WTC11 (cell line): ENCODE data around the gene ZDHHC8.

Source experiments
- ELF4 ChIP-seq: sonication (generic); formaldehyde crosslinking; IDR thresholded peaks from 2 replicates; pipeline ENCODE4 v1.8.1; 2022; ENCODE audit warnings: low read depth, mild to moderate bottlenecking, moderate library complexity, missing genetic modification reagents
- FOXJ3 ChIP-seq: sonication (generic); formaldehyde crosslinking; IDR thresholded peaks from 2 replicates; pipeline ENCODE4 v1.9.0; 2021; ENCODE audit warnings: missing genetic modification reagents, mild to moderate bottlenecking, borderline replicate concordance
- FOXK1 ChIP-seq: sonication (generic); formaldehyde crosslinking; IDR thresholded peaks from 2 replicates; pipeline ENCODE4 v1.8.0; 2022; ENCODE audit warnings: mild to moderate bottlenecking, moderate library complexity, missing genetic modification reagents
- IRF1 ChIP-seq: sonication (generic); formaldehyde crosslinking; IDR thresholded peaks from 2 replicates; pipeline ENCODE4 v1.8.0; 2023; ENCODE audit warnings: missing genetic modification reagents
- JUN ChIP-seq: sonication (generic); formaldehyde crosslinking; IDR thresholded peaks from 2 replicates; pipeline ENCODE4 v1.8.0; 2023; ENCODE audit warnings: mild to moderate bottlenecking, missing genetic modification reagents
- TF ChIP-seq, protein P1 (sequence below): sonication (generic); formaldehyde crosslinking; IDR thresholded peaks from 2 replicates; pipeline ENCODE4 v1.8.0; 2022; ENCODE audit warnings: mild to moderate bottlenecking, missing genetic modification reagents
- TF ChIP-seq, protein P2 (sequence below): fragments of 200-600 bp; IDR thresholded peaks from 2 replicates; pipeline ENCODE4 v1.8.0; 2022; ENCODE audit warnings: antibody characterized with exemption
- TF ChIP-seq, protein P3 (sequence below): fragments of 250-450 bp; sonication (Bioruptor Pico); IDR thresholded peaks from 2 replicates; pipeline ENCODE4 v1.9.0; 2021; ENCODE audit warnings: mild to moderate bottlenecking

DNA sequence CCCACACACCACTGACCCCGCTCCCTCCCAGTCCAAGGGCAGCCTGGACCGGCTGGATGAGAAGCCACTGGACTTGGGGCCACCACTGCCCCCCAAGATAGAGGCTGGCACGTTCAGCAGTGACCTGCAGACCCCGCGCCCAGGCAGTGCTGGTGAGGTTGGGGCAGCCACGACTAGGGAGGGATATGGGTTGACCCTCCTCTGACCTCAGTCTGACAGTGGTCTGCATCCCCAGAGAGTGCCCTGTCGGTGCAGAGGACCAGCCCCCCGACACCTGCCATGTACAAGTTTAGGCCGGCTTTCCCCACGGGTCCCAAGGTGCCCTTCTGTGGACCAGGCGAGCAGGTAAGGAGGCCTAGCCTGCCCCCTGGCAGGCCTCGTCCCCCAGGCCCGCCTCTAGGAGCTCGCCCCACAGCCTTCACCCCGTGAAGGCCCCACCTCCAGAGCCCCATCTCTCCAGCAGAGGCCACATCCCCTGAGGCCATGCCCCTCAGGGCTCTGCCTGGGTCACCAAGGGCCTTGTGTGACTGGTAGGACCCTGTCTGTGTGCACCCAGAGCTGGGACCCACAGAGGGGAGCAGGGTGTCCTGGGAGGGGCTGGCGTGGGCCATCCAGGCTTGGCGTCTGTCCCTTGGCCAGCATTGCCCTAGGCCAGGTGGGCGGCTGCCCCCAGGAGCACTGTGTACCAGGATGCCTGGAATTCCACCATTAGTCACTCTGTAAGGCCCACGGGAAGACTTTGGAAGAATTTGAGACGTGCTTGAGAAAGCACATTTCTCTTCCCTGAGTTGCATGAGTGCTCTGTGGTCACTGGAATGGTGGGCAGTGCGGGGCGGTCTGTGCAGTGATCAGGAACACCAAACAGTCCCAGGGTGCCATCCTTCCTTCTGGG, 9.8 kb downstream of the ZDHHC8 start:
- TF ChIP-seq, protein P1, sequence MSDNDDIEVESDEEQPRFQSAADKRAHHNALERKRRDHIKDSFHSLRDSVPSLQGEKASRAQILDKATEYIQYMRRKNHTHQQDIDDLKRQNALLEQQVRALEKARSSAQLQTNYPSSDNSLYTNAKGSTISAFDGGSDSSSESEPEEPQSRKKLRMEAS (CRISPR knock-in tag): no peak
- TF ChIP-seq IRF1 (no peak), ELF4 (CRISPR knock-in tag) (no peak), FOXK1 (CRISPR knock-in tag) (no peak), JUN (no peak), FOXJ3 (CRISPR knock-in tag) (no peak)
- TF ChIP-seq, protein P2, sequence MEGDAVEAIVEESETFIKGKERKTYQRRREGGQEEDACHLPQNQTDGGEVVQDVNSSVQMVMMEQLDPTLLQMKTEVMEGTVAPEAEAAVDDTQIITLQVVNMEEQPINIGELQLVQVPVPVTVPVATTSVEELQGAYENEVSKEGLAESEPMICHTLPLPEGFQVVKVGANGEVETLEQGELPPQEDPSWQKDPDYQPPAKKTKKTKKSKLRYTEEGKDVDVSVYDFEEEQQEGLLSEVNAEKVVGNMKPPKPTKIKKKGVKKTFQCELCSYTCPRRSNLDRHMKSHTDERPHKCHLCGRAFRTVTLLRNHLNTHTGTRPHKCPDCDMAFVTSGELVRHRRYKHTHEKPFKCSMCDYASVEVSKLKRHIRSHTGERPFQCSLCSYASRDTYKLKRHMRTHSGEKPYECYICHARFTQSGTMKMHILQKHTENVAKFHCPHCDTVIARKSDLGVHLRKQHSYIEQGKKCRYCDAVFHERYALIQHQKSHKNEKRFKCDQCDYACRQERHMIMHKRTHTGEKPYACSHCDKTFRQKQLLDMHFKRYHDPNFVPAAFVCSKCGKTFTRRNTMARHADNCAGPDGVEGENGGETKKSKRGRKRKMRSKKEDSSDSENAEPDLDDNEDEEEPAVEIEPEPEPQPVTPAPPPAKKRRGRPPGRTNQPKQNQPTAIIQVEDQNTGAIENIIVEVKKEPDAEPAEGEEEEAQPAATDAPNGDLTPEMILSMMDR: no peak
- TF ChIP-seq, protein P3, sequence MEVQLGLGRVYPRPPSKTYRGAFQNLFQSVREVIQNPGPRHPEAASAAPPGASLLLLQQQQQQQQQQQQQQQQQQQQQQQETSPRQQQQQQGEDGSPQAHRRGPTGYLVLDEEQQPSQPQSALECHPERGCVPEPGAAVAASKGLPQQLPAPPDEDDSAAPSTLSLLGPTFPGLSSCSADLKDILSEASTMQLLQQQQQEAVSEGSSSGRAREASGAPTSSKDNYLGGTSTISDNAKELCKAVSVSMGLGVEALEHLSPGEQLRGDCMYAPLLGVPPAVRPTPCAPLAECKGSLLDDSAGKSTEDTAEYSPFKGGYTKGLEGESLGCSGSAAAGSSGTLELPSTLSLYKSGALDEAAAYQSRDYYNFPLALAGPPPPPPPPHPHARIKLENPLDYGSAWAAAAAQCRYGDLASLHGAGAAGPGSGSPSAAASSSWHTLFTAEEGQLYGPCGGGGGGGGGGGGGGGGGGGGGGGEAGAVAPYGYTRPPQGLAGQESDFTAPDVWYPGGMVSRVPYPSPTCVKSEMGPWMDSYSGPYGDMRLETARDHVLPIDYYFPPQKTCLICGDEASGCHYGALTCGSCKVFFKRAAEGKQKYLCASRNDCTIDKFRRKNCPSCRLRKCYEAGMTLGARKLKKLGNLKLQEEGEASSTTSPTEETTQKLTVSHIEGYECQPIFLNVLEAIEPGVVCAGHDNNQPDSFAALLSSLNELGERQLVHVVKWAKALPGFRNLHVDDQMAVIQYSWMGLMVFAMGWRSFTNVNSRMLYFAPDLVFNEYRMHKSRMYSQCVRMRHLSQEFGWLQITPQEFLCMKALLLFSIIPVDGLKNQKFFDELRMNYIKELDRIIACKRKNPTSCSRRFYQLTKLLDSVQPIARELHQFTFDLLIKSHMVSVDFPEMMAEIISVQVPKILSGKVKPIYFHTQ: no peak
